T47D (cell line): Measurements from ENCODE around the gene KLF8.

Experiments used
- DNase-seq, 2 experiments: peaks; one replicate each; pipeline versions ENCODE4 v3.0.0 to v3.0.0-alpha.2; 2011 to 2012; ENCODE audit warnings: low read depth in 1 of 2, low spot score in 1 of 2
- JUND ChIP-seq: IDR thresholded peaks from 2 replicates; pipeline ENCODE4 v1.6.1; 2012; ENCODE audit warnings: low read depth
- in situ Hi-C: cut with HindIII; loops from 2 replicates; pipeline ENCODE4 v1.10.0; 2016; ENCODE audit warnings: low sequenced_read_pairs, low pct_unique_long_range_greater_than_20kb

KLF8 gene

GRCh38 chrX:56319165-56319564 lies 87.0 kb downstream of the KLF8 start:
- TF ChIP-seq JUND, result no peak
- in situ Hi-C loops, result no loop called here
- DNase-seq, result no peak
